ENCODE data around the gene HES7. TPM values are rescaled to one million over a fixed set of nuclear protein-coding genes. Genes with fewer than 3 reads are reported as not detected.
"Not testable (repeated sequence)": the region's sequence is repeated elsewhere in the genome, so short reads cannot be mapped to it uniquely, and the experiment has no call there.

The HES7 gene
- total RNA-seq (under 1 TPM in 6 of 7 donors, not detected in 1; 0.11 to 0.97 (median 0.81) TPM), polyA plus RNA-seq (under 1 TPM in 1 of 2 donors, not detected in 1; 0.25 TPM)
- long read RNA-seq, donor 1 = 0 reads
- long read RNA-seq, donor 2 = 0 reads
- long read RNA-seq, donor 3 = 0 reads

DNA sequence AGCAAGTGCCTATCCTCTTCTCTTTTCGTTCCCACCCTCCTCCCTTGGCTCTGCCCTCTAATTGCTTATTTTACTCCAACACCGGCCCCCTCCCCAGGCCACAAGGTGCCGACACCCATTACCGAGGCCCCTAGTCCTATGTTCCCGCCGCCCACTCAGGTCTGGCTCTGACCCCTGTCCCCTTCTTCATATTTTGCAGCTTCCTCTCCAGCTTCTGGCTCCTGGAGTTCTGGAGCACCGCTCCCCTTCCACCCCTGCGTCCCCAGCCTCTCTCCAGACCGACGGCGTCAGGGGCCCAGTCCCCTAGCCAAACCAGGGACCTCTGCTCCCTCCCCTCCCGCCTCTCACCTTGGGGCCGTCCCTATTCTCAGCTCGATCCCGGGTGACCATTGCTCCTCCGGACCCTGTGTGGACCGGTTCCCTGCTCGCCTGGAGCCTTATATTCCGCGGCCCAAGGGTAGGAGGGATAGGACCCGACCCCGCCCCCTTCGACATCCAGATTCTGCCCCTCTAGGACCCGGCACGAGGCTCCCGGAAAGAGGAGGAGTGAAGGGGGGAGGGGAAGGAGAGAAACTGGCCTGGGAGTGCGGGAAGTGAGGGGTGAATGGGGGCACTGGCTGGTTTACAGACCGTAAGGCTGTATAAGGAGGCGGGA lies at the start of gene HES7:
TSS of gene HES7 (minus strand) at position 412 of the 655 bp plus-strand sequence. CDS start at position 390, 22 bp downstream.
- 1% methylated on average over 29 of the region's 29 CpGs for WGBS, 3 donors
- Histone ChIP-seq H3K4me3 (peak within 1 kb of the TSS; percentile 51), H3K27ac (no peak within 1 kb of the TSS), H3K9me3 (no peaks in the 10 kb centered on the region), H3K27me3 (no peaks in the 10 kb centered on the region), H3K36me3 (no peaks in the 10 kb centered on the region), H3K4me1 (ENCODE audit: insufficient read depth) (peaks cover 11% of the 10 kb centered on the region)
- TF ChIP-seq POLR2A (IDR thresholded peaks at IDR 0.05) = no peak
- TF ChIP-seq EP300 (IDR thresholded peaks at IDR 0.05) = no peak
- TF ChIP-seq, protein P1, sequence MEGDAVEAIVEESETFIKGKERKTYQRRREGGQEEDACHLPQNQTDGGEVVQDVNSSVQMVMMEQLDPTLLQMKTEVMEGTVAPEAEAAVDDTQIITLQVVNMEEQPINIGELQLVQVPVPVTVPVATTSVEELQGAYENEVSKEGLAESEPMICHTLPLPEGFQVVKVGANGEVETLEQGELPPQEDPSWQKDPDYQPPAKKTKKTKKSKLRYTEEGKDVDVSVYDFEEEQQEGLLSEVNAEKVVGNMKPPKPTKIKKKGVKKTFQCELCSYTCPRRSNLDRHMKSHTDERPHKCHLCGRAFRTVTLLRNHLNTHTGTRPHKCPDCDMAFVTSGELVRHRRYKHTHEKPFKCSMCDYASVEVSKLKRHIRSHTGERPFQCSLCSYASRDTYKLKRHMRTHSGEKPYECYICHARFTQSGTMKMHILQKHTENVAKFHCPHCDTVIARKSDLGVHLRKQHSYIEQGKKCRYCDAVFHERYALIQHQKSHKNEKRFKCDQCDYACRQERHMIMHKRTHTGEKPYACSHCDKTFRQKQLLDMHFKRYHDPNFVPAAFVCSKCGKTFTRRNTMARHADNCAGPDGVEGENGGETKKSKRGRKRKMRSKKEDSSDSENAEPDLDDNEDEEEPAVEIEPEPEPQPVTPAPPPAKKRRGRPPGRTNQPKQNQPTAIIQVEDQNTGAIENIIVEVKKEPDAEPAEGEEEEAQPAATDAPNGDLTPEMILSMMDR (IDR thresholded peaks at IDR 0.05) = no peak
- peak; percentile 35 to 62 (median 56) for DNase-seq
- intact Hi-C loops (cut with DNase I) = loop anchor here in 3 of 4 donors (2.0 to 10.0 kb wide), 5 partner anchors 39 to 101 kb away; partner anchors contain the start of genes TMEM107 (in 1 of the 3) and VAMP2 (in 1 of the 3)

GRCh38 chr17:8173056-8173870 lies 49.4 kb upstream of the HES7 start:
- Histone ChIP-seq H3K36me3 (no peaks in the 10 kb centered on the region), H3K9me3 (no peaks in the 10 kb centered on the region), H3K4me1 (ENCODE audit: insufficient read depth) (peaks cover 6% of the 10 kb centered on the region), H3K4me3 (peak overlapping the region; percentile 40), H3K27me3 (no peaks in the 10 kb centered on the region), H3K27ac (peak overlapping the region; percentile 89 to 91)
- intact Hi-C loops (cut with DNase I) = loop anchor here in 1 of 4 donors (1.0 kb wide), 1 partner anchor 47 kb away; no protein-coding TSS in a partner anchor
- DNase-seq = peak; percentile 64 to 82 (median 71)
- WGBS, 3 donors = 0 to 2% (median 0%) methylated on average over 23 of the region's 23 CpGs
- TF ChIP-seq, protein P1 (IDR thresholded peaks at IDR 0.05) = no peak
- peak; percentile 57 for TF ChIP-seq EP300 (IDR thresholded peaks at IDR 0.05)
- TF ChIP-seq POLR2A (IDR thresholded peaks at IDR 0.05) = peak; percentile 97

GRCh38 chr17:8170186-8170585 lies 46.3 kb upstream of the HES7 start:
- H3K4me1 ChIP-seq (ENCODE audit: insufficient read depth); H3K27ac ChIP-seq; intact Hi-C loops (cut with DNase I); DNase-seq; H3K27me3 ChIP-seq; H3K36me3 ChIP-seq; H3K9me3 ChIP-seq; H3K4me3 ChIP-seq: not testable (repeated sequence)
- whole genome bisulfite sequencing, 3 donors = 77 to 88% (median 87%) methylated on average over 19 of the region's 19 CpGs

DNA sequence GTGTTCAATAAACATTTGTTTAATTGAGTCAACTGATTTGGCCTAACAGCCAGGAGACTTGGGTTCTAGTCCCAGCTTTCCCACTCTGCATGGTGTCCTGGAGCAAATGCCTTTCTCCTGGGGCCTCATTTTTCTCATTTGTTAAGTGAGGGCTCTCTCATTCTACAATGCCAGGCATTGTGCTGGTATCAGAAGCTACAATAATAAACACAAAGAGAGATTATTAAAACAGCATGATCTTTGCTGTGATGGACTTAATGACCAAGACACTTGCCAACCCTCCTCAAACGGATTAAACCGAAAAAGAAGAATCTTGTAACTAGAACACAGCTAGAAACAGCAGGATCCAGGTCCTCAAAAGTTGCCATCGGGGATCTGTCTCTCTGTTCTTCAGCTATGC lies 43.6 kb upstream of the HES7 start:
- H3K9me3 ChIP-seq = no peaks in the 10 kb centered on the region
- TF ChIP-seq POLR2A (IDR thresholded peaks at IDR 0.05) (no peak), EP300 (IDR thresholded peaks at IDR 0.05) (no peak)
- TF ChIP-seq, protein P1 (IDR thresholded peaks at IDR 0.05) = no peak
- H3K27me3 ChIP-seq = no peaks in the 10 kb centered on the region
- H3K4me3 ChIP-seq = no peak overlapping the region
- peaks cover 11% of the 10 kb centered on the region for H3K4me1 ChIP-seq (ENCODE audit: insufficient read depth)
- H3K36me3 ChIP-seq = no peaks in the 10 kb centered on the region
- 74 to 85% (median 81%) methylated on average over 3 of the region's 3 CpGs for WGBS, 3 donors
- DNase-seq = no peak
- no peak overlapping the region for H3K27ac ChIP-seq
- intact Hi-C loops (cut with DNase I) = no loop called here

All from ovary (tissue), 10 donors.